HG03378 (cell line): ENCODE results near the gene ACSL3.

Experiments used
- ATAC-seq: cut with Tn5 transposase; IDR thresholded peaks from one replicate; pipeline ENCODE4 v1.9.1; 2021; ENCODE audit warnings: mild to moderate bottlenecking, moderate library complexity; ENCODE audit not compliant: unreplicated experiment

Gene ACSL3

DNA sequence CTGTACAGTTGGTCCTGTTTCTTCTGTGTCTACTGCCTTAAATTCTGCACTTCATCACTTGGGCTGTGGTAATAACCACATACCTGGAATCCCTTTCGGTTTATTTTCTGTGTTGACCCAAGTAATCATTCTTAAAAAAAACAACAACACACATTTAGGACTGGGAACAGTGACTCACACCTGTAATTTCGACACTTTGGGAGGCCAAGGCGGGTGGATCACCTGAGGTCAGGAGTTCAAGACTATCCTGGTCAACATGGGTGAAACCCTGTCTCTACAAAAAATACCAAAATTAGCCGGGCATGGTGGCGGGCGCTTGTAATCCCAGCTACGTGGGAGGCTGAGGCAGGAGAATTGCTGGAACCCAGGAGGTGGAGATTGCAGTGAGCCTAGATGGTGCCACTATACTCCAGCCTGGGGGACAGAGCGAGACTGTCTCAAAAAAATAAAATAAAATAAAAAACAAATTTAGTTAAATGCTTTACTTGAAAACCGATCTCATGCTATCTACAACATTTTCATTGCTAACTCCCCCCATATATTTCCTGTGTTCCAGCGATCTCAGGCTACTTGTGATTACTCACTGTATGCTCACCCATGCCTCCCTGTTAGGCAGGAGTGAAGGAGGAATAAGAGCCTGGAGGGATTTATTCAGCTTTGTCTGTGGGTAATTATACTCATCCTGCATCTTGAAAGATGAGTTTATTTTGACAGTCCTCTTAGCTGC is 18.2 kb downstream of the ACSL3 start:
- ATAC-seq, result no peak

DNA sequence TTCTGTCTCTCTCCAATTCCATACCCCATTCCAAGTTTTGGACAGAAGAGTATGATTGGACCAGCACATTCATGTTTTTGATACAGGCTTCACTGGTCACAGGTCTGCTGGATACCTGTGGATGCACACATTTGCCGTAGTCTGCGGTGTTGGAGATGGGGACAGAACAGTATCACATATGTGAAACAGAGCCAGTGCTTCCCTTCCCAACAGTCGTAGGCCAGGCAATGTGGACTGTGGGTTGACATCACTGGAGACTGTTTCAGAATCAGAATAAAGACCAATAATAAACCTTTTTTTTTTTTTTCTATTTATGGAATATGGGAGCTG is 18.7 kb downstream of the ACSL3 start:
- no peak for ATAC-seq

DNA sequence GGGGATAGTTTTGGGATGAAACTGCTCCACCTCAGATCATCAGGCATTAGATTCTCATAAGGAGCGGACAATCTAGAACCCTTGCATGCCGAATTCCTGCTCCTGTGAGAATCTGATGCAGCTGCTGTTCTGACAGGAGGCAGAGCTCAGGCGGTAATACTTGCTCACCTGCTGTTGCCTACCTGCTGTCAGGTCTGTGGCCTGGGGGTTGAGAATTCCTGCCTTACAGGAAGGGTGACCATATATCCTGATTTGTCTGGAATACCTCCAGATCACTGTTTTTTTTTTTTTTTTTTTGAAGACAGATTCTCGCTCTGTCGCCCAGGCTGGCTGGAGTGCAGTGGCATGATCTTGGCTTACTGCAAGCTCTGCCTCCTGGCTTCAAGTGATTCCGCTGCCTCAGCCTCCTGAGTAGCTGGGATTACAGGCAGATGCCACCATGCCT is 21.7 kb downstream of the ACSL3 start:
- ATAC-seq, result no peak

DNA sequence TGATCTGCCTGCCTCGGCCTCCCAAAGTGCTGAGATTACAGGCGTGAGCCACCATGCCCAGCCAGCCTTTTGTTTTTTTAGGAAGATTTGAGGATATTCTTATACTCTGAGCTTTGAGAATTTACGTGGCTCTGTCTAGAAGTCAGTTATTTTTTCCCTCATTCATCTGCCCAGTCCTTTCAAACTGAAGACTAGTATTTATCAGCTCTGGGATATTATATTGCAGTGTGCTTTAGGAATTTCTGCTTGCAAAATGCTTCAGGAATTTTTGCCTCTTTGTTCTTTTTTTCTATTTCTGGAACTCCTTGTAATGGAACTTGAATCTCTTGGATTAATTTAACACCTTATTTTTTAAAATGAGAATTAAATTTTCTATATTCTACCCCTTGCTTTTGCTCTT is 22.6 kb downstream of the ACSL3 start:
- no peak for ATAC-seq

DNA sequence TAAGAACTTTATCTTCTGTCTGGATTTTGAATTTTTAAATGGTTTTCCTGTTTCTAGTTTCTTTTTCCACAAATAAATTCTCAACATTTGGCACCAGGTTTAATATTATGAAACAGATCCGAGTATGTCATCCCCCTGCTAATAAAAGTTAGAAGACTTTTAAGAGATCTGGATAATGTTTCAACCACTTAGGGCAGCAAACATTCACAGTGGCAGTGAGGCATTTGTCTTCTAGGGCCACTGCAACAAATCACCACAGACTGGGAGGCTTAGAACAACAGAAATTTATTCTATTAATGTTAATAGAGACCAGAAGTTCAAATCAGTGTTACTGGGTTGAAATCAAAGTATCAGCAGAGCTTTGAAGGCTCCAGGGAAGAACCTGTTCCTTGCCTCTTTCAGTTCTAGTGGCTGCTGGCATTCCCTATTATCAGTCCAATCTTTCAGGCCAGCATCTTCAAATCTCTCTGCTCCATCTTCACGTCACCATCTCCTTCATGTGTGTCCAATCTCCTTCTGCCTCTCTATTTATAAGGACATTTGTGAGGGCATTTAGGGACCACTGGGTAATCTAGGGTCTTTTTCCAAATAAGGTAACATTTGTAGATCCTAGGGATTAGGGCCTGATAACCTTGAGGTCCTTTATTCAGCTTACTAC is 23.4 kb downstream of the ACSL3 start:
- ATAC-seq, result no peak

DNA sequence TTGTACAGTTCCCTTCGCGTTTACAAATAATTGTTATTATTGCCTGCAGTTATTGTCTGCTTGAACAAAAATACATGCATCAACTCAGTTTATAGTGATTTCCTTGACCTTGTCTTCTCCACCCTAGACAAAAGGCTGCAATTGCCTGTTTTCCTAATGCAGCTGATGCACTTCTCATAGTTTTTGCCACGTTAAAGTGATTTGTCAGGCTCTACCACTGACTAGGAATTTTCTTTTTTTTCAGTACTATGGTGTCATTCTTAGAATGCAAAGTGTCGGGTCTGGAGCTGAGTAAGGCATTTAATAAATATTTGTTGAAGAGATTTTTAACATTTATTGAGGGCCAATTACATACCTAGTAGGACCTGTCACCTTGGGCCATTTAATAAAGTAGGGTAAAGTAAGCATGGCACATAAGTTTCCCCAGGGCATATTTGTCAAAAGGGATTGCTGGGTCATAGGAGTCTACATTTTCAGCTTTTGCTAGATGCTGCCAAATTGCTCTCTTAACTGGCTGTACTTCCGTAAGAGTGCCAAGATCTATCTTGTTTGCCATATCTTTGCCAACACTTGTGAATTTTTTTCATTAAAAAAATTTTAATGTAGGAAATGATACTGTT is 24.1 kb downstream of the ACSL3 start:
- no peak for ATAC-seq

DNA sequence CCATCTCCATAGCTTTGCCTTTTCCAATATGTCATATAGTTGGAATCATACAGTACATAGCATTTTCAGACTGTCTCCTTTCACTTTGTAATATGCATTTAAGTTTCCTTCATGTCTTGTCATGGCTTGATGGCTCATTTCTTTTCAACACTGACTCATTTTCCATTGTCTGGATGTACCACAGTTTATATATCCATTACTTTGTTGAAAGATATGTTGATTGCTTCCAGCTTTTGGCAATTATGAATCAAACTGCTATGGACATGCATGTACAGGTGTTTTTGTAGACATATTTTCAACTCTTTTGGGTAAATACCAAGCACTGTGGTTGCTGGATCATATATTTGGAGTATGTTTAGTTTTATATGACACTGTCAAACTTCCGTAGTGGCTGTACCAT is 26.3 kb downstream of the ACSL3 start:
- ATAC-seq, result no peak

DNA sequence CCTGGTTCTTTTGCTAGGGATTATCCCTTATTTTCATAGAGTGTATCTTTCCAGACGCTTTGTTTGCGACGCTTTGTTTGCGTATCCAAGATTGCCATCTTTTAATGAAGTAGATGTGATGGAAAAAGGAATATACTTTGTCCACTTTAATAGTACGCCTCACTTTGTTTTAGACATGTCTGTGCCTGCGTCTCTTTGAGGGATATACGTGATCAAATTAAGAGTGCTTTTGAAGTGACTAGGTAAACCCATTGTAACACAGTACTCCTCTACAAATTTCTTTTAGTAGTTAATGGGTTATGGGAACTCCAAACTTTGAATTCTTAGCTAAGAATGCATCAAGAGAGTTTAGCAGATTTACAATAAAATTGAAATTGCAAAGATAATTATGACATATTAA is 27.9 kb downstream of the ACSL3 start:
- no peak for ATAC-seq

DNA sequence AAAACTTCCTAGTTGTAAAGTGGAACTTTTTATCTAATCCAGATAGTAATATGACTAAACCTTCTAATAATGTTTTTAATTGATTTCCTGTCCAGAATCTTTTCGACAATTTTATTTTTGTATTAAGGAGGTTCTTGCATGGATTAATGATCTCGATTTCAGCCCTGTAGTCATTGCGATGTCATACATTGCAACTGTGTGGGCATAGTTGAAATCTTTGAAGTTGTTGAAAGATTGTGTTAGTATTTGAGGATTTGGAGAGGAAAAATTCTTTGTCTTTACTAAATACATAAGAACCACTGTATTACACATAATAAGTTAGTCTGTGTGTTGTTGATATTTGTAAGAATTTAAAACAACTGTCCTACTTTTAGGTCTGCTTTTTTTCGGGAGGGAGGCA is 31.1 kb downstream of the ACSL3 start:
- no peak for ATAC-seq

DNA sequence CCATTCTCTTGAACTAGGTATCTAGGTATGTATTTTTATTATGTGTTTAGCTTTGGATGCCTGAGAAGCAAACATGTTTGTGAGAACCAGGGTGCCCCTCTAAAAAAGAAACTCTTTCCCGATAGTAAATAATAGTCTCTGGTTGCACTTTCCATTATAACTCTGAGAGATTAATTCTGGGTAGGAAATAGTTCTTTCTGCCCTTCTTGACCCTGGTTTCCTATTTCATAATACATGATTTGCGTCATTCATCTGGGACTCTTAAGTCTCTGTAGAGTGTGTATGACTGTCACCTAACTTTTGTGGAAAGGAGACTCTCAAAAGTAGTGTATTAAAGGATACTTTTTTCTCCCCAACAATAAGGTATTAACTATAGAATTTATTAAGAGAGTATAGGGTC is 31.5 kb downstream of the ACSL3 start:
- ATAC-seq, result no peak

DNA sequence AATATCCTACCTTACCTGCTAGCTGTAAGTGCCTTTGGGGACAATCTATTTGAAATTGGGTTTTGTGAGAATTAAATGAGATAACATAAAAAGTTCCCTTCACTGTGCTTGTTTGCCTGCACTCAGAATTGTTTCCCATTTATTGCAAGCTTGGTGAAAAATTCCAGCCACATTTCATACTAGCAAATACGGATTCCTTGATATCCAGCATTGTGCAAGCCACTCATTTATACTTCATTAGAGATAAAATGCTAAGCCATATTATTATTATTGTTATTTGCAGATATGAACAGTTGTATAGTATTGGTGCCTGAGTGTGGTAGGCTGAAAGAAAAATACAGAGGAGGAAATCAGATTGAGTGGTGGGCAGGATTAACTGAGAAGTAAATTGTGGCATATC is 31.9 kb downstream of the ACSL3 start:
- ATAC-seq, result no peak

DNA sequence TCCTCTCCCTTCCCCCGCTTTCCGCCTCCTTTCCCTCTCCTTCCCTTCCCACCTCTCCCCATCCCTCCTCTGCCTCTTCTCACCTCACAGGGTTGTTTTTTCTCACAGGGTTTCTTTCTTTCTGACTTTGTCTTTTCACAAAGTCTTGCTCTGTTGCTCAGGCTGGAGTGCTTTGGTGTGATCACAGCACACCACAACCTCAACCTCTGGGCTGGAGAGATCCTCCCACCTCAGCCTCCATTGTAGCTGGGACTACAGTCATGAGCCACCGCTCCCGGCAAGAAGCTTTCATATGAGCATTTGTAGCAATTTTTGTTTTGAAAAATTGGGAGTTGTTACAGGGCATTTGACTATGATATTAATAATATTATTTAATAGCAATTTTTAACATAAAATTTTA is 32.9 kb downstream of the ACSL3 start:
- no peak for ATAC-seq

DNA sequence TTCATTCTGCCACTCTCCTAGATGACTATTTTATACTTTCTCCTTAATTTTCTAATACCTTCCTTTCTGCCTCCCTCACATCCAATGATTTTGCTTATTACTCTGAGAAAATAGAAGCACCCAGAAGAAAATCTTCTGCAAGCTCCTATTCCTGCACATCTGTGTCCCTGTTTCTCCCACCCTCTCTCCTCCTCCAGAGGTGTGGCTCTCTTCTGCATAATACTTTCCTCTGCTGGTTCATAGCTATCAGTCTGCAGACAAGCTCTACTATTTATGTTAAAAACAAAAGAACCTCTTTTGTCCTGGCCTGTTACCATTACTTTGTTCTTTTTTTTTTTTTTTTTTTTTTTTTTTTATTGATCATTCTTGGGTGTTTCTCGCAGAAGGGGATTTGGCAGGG is 34.3 kb downstream of the ACSL3 start:
- ATAC-seq, result no peak

DNA sequence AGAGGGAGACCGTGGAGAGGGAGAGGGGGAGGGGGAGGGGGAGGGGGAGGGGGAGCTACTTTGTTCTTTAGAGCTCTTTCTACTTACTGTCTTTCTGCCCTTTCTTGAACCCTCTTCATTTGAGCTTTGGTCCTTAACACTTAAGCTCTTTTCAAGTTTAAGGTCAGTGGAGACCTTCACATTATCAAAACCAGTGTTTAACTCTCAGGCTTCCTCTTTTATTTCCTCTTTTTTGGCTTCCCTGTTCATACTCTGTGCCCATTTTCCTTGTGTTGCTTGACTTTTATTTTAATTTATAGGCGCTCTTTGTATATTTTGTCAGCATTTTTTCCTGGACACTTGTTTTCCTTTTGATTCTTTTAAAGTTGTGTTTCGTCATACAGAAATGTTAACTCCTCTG is 37.1 kb downstream of the ACSL3 start:
- ATAC-seq, result no peak

DNA sequence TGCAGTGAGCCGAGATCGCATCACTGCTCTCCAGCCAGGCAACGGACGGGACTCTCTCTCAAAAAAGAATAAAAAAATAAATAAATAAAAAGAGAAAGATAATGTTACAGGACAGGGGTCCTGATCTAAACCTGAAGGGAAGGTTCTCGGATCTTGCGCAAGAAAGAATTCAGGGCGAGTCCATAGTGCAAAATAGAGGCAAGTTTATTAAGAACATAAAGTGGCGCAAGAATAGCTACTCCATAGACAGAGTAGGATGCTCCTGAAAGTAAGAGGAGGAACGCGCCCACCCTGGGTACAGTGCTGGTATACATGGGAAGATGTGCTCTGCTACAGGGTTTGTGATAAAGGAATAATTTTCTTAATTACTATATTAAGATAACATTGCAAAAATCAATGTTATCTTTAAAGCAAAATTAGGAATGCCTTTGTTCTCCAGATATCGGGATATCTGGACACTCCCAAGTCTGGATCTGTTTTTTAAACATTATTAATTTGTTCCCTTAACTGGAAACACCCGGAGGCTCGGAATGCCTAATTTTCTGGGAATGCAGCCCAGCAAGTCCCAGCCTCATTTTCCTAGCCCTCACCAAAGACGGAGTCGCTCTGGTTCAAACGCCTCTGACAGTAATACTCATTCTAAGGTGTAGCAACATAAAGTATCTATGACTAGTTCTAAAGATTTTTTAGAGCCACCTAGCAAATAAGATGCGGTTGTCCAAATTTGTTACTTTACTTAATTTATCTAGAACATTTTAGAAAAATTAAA is 38.8 kb downstream of the ACSL3 start:
- no peak for ATAC-seq

DNA sequence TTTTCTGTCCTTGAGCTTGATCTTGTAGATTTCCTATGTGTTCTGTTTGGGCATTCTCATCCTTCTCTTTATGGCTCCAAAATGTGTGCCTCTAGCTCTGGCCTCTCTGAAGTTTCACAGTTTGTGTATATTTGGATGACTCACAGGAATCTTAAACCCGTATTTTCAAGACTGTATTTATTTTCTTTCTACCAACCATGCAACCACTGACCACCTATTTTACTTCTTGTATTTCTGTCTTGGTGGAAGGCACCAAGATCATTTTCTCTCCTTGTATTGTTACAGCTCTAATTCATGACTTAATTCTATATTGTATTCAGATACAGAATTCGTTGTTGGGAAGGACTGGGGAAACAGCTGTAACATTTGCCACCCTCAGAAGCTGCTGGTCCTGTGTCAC is 39.5 kb downstream of the ACSL3 start:
- ATAC-seq, result no peak

DNA sequence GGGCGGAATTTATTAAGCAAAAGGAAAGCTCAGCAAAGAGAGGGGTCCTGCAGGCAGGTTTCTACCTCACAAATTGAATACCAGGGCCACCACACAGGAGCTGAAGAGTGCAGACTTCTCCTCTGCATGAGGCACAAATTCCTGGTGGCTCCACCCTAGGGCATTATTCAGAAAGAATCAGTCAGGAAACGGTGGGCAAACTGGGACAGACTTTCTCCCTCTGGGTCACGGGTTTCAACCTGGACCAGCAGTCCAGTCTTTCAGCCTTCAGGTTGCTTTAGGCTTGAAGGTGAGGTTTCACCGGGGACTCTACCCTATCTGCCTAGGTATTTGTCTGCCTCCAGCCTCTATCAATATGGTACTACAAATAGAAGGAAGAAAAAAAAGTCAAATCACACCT is 41.8 kb downstream of the ACSL3 start:
- no peak for ATAC-seq

DNA sequence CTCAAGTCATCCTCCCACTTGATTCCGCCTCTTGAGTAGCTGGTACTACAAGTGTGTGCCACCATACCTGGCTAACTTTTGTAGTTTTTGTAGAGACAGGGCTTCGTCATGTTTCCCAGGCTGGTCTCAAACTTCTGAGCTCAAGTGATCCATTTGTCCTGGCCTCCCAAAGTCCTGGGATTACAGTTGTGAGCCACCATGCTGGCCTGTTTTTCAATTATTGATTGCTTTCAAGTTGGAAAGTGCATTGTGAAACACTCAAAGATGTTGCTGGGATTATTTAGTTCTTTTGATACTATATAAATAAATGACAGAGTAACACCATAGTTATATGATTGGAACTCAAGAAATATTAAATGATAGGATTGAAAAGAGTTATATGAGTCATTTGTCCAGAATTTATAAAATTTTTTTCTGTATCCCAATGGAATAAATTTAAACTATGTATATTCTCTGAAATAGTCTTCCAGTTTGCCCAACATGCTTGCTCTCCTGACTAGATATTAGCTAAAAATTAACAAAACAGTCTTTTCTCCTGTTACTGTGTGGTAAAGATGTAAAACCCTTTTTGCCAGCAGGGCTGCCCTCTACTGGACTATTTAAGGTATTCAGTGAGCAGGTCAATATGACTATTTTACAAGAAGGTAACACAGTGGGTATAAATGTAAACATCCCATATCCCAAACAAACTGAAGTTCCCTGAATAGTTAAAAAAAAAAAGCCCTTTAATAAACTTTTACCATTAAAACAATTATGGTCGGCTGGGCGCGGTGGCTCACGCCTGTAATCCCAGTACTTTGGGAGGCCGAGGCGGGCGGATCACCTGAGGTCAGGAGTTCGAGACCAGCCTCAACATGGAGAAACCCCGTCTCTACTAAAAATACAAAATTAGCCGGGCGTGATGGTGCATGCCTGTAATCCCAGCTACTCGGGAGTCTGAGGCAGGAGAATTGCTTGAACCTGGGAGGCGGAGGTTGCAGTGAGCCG is 42.7 kb downstream of the ACSL3 start:
- peak; percentile 90 for ATAC-seq

DNA sequence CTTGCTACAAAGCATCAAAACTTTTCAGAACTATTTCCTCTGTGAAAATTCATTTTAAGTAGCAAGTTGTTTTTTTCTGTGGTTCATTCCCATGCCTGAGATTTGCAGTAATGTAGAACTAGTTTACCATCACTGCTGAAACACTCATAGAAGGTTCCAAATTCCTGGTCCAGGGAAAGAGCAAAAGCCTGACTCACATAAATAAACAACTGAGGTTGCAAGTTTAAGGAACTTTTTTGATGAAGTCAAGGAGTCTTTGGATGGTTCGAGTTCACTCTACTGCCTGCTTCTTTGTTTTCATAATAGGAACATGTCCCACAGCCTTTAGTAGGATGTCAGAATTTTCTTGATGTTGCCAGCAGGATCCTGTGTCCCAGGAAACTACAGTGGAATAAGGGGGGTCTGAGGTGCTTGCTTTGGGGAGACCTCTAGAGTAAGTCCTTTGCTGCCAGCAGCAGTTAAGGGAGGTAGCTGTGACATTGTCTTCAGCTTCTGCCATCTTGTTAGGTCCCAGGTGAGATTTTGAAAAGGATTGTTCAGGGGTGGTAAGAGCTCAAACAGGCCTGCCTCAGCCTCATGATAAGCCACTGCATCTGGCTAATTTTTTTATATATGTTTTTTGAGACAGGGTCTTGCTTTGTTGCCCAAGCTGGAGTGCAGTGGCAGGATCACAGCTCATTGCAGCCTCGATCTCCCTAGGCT is 43.9 kb downstream of the ACSL3 start:
- ATAC-seq, result no peak

DNA sequence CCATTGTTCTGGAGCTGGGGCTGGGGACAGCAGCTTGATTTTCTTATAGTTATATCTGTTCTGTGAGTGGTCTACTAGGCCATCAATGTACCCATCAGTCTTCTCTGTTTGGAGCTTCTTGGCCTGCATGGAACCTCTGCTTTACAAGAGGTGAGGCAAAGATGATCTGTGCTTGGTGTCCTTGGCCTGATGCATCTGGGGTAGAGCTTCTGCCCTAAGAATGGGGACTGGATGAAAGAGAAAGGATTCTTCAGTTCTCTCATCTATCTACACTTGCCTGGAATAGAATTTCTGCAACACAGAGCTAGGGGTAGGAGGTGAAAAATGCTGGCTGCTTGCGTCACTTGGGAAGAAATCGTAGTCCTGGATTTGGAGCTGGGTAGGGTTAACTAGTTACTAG is 46.2 kb downstream of the ACSL3 start:
- ATAC-seq, result no peak
